HG03280 (cell line): ENCODE measurements around the gene ARAP2.

Experiments
- ATAC-seq: cut with Tn5 transposase; IDR thresholded peaks from one replicate; pipeline ENCODE4 v1.9.1; 2021; ENCODE audit warnings: mild to moderate bottlenecking, moderate library complexity; ENCODE audit not compliant: unreplicated experiment

ARAP2 gene

DNA sequence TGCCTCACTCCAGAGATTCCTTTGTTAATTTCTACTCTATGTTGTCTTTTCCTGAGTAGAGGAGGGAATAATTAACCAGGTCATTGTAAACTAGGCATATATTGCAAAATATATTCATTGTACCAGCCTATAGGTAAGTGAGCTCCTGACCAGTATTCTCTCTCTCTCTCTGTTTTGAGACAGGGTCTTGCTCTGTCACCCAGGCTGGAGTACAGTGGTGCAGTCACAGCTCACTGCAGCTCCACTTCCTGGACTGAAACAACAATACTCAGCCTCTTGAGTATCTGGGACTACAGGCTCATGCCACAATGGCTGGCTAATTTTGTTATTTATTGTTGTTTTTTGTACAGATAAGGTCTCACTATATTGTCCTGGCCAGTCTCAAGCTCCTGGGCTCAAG, 198.3 kb downstream of the ARAP2 start:
- no peak for ATAC-seq

GRCh38 chr4:36043901-36044300, 200.4 kb downstream of the ARAP2 start:
- no peak for ATAC-seq

DNA sequence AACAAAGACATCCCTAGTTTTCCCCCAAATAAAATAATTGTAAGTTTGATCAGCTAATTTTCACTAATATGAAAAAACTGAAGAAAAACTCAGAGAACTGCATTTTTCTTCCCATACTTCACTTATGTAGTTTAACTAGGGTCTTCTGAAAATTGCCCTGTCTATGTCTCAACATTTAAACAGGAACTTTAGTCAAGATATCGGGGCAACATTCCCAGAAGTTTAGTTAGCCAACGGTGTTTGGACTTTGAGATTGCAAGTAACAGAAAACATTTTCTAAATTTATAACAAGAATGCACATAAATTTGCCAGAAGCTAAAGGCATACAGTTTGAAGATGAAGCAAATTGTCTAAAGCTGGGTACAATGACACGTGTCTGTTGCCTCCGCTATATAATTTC, 201.1 kb downstream of the ARAP2 start:
- ATAC-seq: no peak

GRCh38 chr4:36042122-36042970, 202.0 kb downstream of the ARAP2 start:
- ATAC-seq: no peak

GRCh38 chr4:36041340-36041739, 203.0 kb downstream of the ARAP2 start:
- no peak for ATAC-seq

GRCh38 chr4:36039026-36039425, 205.3 kb downstream of the ARAP2 start:
- ATAC-seq: no peak

- ATAC-seq: no peak
Measured at GRCh38 chr4:36038491-36038890, 205.8 kb downstream of the ARAP2 start.

- no peak for ATAC-seq
Measured at GRCh38 chr4:36037127-36037526, 207.2 kb downstream of the ARAP2 start.

- ATAC-seq: no peak
Measured at GRCh38 chr4:36029951-36030350, 214.4 kb downstream of the ARAP2 start.

GRCh38 chr4:36027203-36027602, 217.1 kb downstream of the ARAP2 start:
- ATAC-seq: no peak

GRCh38 chr4:36026348-36026880, 217.9 kb downstream of the ARAP2 start:
- ATAC-seq: no peak

DNA sequence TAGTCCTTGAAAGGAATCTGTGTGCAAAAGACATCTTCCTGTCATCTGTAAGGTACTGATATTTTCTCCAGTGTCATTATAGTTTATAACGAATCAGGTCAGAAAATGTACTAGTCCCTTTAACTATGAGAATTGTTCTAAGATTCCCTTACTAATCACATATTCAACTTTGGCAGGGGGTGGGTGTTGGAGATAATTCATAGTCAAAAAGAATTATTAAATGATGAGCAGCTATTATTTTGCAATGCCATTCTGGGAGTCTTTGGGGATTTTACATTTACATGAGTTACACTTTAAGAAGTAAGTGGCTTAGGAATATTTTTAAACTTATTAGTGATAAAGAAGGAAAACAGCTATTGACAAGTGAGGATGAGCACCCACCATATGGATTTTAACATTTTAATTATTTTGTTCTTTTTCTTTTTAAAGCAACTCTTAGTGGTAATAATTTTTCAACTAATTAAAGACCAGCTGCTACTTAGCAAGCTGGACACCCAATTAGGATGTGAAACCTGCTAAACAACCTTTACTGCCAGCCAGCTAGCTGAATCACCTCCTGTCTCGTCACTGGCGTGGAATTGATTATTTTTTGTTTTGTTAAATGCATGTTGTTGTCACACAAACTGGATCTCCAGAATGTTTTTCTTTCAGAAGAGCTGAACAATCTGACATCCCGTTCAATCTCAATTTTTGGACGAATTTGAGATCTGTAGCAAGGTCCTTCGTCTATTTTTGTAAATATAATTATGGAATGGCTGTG, 219.2 kb downstream of the ARAP2 start:
- no peak for ATAC-seq

- no peak for ATAC-seq
Measured at GRCh38 chr4:36020351-36020750, 224.0 kb downstream of the ARAP2 start.
